ENCODE data around the gene DNER. TPM values are rescaled to one million over a fixed set of nuclear protein-coding genes. Genes with fewer than 3 reads are reported as not detected.

Gene DNER
- polyA plus RNA-seq, 1 of the 3 experiments (the other 2 are of a cell fraction), result 1.4 TPM

DNA sequence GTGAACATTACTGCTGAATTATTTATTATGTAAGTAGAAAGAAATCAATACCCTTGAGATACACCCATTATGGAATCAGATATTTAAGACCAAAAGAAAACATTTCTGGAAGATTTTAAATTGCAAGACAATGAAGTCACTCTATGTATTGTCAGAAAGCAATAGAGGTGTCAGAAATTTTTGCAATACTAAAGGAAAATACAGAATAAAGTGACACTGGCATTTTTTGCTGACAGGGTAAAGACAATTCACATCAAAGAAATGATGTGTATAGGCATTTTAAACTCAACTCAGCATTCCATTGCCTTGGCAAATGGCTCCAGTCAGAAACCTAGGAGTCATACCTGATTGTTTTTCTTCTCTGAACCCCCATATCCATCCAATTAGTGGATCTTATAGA, 252.2 kb downstream of the DNER start:
- Histone ChIP-seq H3K79me2 (ENCODE audit: insufficient read depth) (no peaks in the 10 kb centered on the region), H3K4me3 (ENCODE audit: low read depth in 2 of 2, low read length in 1 of 2) (no peak overlapping the region), H3K36me3 (replicated peaks in 1 of 2; ENCODE audit: control insufficient read depth in 1 of 2, insufficient read depth in 2 of 2, low read length in 1 of 2) (no peaks in the 10 kb centered on the region), H3K4me2 (no peak overlapping the region), H4K20me1 (ENCODE audit: insufficient read depth) (no peaks in the 10 kb centered on the region), H3F3A (replicated peaks; ENCODE audit: insufficient read depth) (peaks cover 4% of the 10 kb centered on the region), H3K9me2 (0 out of 2 replicates have a peak, but pooled peaks cover 3% of the 10 kb centered on the region), H2AFZ (ENCODE audit: low read depth) (no peak overlapping the region), H3K27me3 (ENCODE audit: insufficient read depth) (no peaks in the 10 kb centered on the region), H3K27ac (ENCODE audit: low read depth in 2 of 2, low read length in 1 of 2) (no peak overlapping the region), H3K9me3 (no peaks in the 10 kb centered on the region), H3K9ac (no peak overlapping the region), H3K4me1 (ENCODE audit: control insufficient read depth in 1 of 2, insufficient read depth in 2 of 2, low read depth in 1 of 2, low read length in 1 of 2) (no peaks in the 10 kb centered on the region; a peak in 1 of 4 replicates)
- ChIA-PET POLR2A (no interaction called here), CTCF (interaction anchor here (0.7 to 1.7 kb wide), 2 partner anchors 12 to 30 kb away, joined by 3 to 5 read pairs; no protein-coding TSS in a partner anchor)
- DNase-seq, result no peak
- no peak for TF ChIP-seq EZH2phosphoT487 (IDR thresholded peaks at IDR 0.05; ENCODE audit: borderline replicate concordance, low read depth)
- TF ChIP-seq SMC3 (IDR thresholded peaks at IDR 0.05; ENCODE audit: low read depth, low read length), result no peak
- TF ChIP-seq, protein P1, sequence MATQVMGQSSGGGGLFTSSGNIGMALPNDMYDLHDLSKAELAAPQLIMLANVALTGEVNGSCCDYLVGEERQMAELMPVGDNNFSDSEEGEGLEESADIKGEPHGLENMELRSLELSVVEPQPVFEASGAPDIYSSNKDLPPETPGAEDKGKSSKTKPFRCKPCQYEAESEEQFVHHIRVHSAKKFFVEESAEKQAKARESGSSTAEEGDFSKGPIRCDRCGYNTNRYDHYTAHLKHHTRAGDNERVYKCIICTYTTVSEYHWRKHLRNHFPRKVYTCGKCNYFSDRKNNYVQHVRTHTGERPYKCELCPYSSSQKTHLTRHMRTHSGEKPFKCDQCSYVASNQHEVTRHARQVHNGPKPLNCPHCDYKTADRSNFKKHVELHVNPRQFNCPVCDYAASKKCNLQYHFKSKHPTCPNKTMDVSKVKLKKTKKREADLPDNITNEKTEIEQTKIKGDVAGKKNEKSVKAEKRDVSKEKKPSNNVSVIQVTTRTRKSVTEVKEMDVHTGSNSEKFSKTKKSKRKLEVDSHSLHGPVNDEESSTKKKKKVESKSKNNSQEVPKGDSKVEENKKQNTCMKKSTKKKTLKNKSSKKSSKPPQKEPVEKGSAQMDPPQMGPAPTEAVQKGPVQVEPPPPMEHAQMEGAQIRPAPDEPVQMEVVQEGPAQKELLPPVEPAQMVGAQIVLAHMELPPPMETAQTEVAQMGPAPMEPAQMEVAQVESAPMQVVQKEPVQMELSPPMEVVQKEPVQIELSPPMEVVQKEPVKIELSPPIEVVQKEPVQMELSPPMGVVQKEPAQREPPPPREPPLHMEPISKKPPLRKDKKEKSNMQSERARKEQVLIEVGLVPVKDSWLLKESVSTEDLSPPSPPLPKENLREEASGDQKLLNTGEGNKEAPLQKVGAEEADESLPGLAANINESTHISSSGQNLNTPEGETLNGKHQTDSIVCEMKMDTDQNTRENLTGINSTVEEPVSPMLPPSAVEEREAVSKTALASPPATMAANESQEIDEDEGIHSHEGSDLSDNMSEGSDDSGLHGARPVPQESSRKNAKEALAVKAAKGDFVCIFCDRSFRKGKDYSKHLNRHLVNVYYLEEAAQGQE (IDR thresholded peaks at IDR 0.05; ENCODE audit: low read depth, low read length), result no peak
- no peak for TF ChIP-seq MEF2A (IDR thresholded peaks at IDR 0.05; ENCODE audit: borderline replicate concordance, low read depth)
- TF ChIP-seq TEAD4 (IDR thresholded peaks at IDR 0.05; ENCODE audit: borderline replicate concordance, insufficient read depth), result no peak

DNA sequence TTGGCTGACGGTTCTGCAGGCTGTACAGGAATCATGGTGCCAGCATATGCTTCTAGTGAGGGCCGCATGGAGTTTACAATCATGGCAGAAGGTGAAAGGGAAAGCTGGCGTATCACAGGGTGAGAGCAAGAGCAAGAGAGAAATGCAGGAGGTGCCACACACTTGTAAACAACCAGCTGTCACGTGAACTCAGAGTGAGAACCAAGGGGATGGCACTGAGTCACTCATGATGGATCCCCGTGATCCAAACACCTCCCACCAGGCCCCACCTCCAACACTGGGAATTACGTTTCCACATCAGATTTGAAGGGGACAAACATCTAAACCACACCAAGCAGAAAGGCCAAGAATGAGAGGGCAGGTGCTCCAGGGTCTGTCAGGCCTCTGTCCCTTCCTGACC, 258.3 kb downstream of the DNER start:
- DNase-seq, result no peak
- Histone ChIP-seq H3K4me1 (ENCODE audit: control insufficient read depth in 1 of 2, insufficient read depth in 2 of 2, low read depth in 1 of 2, low read length in 1 of 2) (peaks cover 0 to 10% of the 10 kb centered on the region in 2 experiments; a peak in 2 of 4 replicates), H3K4me2 (peak overlapping the region; percentile 66; the same call in 1 of the 2 replicates), H3K27ac (ENCODE audit: low read depth in 2 of 2, low read length in 1 of 2) (peak overlapping the region; percentile 67 to 94; a peak in 3 of 4 replicates), H3K4me3 (ENCODE audit: low read depth in 2 of 2, low read length in 1 of 2) (no peak overlapping the region), H3K36me3 (replicated peaks in 1 of 2; ENCODE audit: control insufficient read depth in 1 of 2, insufficient read depth in 2 of 2, low read length in 1 of 2) (no peaks in the 10 kb centered on the region), H3K9me2 (0 out of 2 replicates have a peak, but pooled peaks cover 3% of the 10 kb centered on the region), H2AFZ (ENCODE audit: low read depth) (no peak overlapping the region), H3K9me3 (no peaks in the 10 kb centered on the region), H3K27me3 (ENCODE audit: insufficient read depth) (no peaks in the 10 kb centered on the region), H4K20me1 (ENCODE audit: insufficient read depth) (no peaks in the 10 kb centered on the region), H3K9ac (no peak overlapping the region), H3F3A (replicated peaks; ENCODE audit: insufficient read depth) (peaks cover 23% of the 10 kb centered on the region), H3K79me2 (ENCODE audit: insufficient read depth) (no peaks in the 10 kb centered on the region)
- ChIA-PET POLR2A (no interaction called here), CTCF (no interaction called here)
- TF ChIP-seq, protein P2, sequence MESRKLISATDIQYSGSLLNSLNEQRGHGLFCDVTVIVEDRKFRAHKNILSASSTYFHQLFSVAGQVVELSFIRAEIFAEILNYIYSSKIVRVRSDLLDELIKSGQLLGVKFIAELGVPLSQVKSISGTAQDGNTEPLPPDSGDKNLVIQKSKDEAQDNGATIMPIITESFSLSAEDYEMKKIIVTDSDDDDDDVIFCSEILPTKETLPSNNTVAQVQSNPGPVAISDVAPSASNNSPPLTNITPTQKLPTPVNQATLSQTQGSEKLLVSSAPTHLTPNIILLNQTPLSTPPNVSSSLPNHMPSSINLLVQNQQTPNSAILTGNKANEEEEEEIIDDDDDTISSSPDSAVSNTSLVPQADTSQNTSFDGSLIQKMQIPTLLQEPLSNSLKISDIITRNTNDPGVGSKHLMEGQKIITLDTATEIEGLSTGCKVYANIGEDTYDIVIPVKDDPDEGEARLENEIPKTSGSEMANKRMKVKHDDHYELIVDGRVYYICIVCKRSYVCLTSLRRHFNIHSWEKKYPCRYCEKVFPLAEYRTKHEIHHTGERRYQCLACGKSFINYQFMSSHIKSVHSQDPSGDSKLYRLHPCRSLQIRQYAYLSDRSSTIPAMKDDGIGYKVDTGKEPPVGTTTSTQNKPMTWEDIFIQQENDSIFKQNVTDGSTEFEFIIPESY (IDR thresholded peaks at IDR 0.05; ENCODE audit: borderline replicate concordance, low read depth), result no peak
- TF ChIP-seq POLR2AphosphoS5 (IDR thresholded peaks at IDR 0.05; ENCODE audit: low read depth, low read length) (no peak), RAD21 (IDR thresholded peaks at IDR 0.05; ENCODE audit: low read length) (no peak), NRF1 (IDR thresholded peaks at IDR 0.05; ENCODE audit: low read depth, low read length) (no peak), EZH2phosphoT487 (IDR thresholded peaks at IDR 0.05; ENCODE audit: borderline replicate concordance, low read depth) (no peak), MEF2A (IDR thresholded peaks at IDR 0.05; ENCODE audit: borderline replicate concordance, low read depth) (no peak), FOXM1 (IDR thresholded peaks at IDR 0.05; ENCODE audit: low read depth) (no peak), RXRA (IDR thresholded peaks at IDR 0.05; ENCODE audit: borderline replicate concordance, low read depth) (no peak), TAF1 (IDR thresholded peaks at IDR 0.05; ENCODE audit: borderline replicate concordance, low read depth, low read length) (no peak), JUND (IDR thresholded peaks at IDR 0.05) (no peak)
- TF ChIP-seq, protein P3, sequence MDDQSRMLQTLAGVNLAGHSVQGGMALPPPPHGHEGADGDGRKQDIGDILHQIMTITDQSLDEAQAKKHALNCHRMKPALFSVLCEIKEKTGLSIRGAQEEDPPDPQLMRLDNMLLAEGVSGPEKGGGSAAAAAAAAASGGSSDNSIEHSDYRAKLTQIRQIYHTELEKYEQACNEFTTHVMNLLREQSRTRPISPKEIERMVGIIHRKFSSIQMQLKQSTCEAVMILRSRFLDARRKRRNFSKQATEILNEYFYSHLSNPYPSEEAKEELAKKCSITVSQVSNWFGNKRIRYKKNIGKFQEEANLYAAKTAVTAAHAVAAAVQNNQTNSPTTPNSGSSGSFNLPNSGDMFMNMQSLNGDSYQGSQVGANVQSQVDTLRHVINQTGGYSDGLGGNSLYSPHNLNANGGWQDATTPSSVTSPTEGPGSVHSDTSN (IDR thresholded peaks at IDR 0.05), result no peak
- WGBS (ENCODE audit: low lambda C conversion rate), result 96% methylated on average over 6 of the region's 6 CpGs
